Measurements from ENCODE around the gene RACGAP1. TPM values are rescaled to one million over a fixed set of nuclear protein-coding genes. Genes with fewer than 3 reads are reported as not detected.

Gene RACGAP1, protein sequence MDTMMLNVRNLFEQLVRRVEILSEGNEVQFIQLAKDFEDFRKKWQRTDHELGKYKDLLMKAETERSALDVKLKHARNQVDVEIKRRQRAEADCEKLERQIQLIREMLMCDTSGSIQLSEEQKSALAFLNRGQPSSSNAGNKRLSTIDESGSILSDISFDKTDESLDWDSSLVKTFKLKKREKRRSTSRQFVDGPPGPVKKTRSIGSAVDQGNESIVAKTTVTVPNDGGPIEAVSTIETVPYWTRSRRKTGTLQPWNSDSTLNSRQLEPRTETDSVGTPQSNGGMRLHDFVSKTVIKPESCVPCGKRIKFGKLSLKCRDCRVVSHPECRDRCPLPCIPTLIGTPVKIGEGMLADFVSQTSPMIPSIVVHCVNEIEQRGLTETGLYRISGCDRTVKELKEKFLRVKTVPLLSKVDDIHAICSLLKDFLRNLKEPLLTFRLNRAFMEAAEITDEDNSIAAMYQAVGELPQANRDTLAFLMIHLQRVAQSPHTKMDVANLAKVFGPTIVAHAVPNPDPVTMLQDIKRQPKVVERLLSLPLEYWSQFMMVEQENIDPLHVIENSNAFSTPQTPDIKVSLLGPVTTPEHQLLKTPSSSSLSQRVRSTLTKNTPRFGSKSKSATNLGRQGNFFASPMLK
- 100 to 1,000 TPM; 109 to 195 TPM for total RNA-seq

DNA sequence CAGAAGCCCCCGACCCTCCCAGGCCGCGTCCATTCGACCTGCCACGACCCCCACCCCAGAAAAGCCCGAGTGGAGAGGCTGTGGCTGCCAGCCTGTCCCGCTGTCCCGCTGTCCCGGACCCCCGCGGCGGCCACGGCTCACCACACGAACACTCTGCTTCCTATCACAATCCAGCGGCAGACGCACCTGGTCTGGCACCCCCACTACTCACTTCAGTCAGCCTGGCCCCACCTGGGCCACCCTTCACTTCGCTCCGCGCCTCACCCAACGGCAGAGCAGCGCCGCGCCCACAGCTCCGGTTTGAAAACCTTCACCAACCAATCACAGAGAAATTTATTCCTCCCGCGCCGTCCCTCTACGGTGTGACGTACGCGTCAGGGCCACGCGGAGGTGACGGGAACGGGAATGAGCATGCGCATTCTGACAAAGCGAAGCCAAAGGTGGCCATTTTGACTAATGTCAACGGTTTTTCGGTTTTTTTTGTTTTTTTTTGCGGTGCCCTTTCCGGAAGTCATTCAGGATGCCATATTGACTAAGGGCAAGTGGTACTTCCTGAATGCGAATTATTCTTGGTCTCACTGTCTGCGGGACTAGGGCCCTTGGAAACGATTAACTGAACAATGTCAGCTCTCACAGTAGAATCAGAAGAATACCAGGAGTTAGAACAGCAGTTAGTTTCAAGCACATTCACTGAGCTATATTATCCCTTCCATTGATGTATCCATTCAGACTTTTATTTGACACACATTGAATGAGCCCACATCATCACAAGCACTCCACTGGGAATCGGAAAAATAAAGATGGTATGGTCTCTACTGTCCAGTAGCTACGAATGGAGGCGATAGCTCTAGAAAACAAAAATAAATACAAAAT lies at the start of gene RACGAP1:
TSS of gene RACGAP1 (minus strand) at position 308 of the 873 bp plus-strand sequence. CDS start 8,779 bp downstream, outside the sequence.
- ATAC-seq (peak; percentile 99 to 100), DNase-seq (ENCODE audit: low spot score in 2 of 2) (peak; percentile 91 to 96)
- Mint-ChIP-seq H3K27ac (peak within 1 kb of the TSS; percentile 96 to 99), H3K9me3 (peaks cover 4 to 7% of the 10 kb centered on the region in 2 donors), H3K36me3 (peaks cover 25 to 37% of the 10 kb centered on the region in 2 donors)

DNA sequence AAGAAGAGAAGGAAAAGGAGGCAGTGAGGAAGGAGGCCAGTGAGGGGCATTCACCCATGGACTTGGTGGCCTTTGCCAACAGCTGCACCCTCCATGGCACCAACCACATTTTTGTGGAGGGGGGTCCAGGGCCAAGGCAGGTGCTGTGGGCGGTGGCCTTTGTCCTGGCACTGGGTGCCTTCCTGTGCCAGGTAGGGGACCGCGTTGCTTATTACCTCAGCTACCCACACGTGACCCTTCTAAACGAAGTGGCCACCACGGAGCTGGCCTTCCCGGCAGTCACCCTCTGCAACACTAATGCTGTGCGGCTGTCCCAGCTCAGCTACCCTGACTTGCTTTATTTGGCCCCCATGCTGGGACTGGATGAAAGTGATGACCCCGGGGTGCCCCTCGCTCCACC lies 48.4 kb upstream of the RACGAP1 start:
- DNase-seq (ENCODE audit: low spot score in 2 of 2) (no peak), ATAC-seq (no peak)
- Mint-ChIP-seq H3K36me3 (no peaks in the 10 kb centered on the region), H3K9me3 (no peaks in the 10 kb centered on the region), H3K27ac (no peak overlapping the region)

DNA sequence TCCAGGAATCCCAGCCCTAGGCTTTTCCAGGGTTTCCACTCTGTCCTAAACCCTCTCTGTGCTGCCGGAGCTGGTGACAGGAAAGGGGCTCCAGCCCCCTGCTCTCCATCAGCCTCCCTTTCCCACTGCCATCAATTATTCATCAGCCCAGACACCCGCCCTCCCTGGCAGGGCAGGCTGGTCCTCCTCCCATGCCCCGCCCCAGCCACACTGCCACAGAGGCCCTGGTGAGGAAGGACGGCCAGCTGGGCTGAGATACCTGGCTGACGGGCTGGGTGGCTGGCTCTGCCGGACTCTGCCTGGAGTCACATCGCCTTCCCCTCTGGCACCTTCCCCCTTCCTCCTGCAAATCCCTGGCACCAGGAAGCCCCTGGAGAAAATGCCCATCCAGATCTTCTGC lies 47.9 kb upstream of the RACGAP1 start:
- DNase-seq (ENCODE audit: low spot score in 2 of 2) (no peak), ATAC-seq (no peak)
- Mint-ChIP-seq H3K36me3 (no peaks in the 10 kb centered on the region), H3K27ac (no peak overlapping the region), H3K9me3 (no peaks in the 10 kb centered on the region)

DNA sequence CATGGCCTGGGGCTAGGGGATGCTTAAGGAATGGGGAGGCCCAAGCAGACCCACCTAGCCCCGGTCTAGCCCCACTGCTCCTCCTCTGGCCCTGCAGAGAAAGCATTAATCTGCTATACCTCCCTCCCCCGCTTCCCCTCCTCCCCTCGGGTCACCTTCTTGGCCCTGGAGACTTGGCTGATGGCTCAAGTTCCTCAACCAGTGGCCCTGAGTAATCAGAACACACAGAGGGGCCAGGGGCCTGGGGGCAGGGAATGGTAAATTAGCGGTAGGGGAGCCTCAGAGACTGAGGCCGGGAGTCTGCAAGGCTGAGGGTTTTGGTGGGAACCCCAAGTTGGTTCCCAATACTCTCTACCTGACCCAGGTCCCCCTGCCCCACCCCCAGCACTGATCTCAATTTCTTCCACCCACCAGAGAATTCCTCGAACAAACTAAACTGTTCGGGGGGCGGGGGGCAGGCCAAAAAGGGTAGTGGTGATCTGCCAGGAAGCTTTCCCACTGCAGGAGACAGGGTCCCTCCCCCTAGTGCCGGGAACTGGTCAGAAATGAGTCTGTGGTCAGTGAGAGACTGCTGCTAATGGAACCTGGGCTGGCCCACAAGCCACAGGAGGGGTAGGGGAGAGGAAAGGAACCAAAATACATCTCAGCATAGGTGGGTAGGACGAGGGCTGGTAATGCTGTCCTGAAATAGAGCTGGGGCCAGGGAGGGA lies 47.1 kb upstream of the RACGAP1 start:
- Mint-ChIP-seq H3K27ac (no peak overlapping the region), H3K36me3 (no peaks in the 10 kb centered on the region), H3K9me3 (no peaks in the 10 kb centered on the region)
- ATAC-seq (no peak), DNase-seq (ENCODE audit: low spot score in 2 of 2) (no peak)

DNA sequence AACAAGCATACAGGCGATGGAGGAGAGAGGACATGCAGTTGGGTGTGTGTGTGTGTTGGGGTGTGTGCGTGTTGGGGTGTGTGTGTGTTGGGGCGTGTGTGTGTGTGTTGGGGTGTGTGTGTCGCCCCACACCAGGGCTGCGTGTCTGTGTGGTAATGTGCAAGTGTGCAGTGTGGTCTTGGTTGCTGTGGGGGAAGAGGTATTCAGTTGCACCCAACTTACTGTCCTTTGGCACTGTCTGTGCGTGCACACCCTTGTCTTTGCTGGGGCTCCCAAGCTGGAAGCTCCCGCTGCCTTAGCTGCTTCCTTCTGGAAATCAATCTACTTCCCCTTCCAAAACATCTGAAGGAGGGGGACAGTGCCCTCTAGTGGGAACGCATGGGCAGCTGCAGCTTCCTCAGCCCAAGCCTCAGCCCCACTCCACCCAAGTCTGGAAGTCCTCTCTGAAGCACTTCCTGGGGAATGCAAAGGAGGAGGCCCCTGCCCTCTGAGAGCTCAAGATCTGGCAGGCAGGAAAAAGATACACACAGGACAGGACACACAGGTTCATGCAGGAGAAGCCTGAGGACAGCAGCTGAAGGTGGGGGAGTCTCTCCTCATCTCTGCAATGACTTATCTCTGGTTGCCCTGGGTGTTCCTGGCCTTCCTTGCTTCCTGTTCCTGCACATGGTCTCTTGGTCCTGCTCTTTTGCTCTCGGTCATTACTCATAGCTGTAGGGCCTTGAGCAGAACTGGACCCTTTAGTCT lies 45.2 kb upstream of the RACGAP1 start:
- Mint-ChIP-seq H3K36me3 (no peaks in the 10 kb centered on the region), H3K27ac (no peak overlapping the region), H3K9me3 (no peaks in the 10 kb centered on the region)
- DNase-seq (ENCODE audit: low spot score in 2 of 2), result peak; percentile 67 to 73
- peak; percentile 56 to 64 for ATAC-seq

DNA sequence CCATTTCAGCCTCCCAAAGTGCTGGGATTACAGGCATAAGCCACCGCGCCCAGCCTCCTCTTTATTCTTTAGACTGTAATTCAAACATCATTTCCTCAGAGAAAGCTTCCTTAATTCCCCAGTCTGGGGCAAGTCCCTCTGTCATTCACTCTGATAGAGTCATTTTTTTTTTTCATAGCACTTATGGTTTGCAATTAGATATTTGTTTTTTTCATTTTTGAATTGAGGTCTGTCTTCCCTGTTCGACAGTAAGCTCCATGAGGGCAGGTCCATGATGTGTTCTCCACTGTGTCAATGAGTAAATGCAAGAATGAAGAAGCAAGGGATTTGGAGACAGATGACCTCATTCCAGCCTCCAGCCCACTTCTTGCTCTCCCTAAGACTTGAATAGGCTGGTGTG lies 44.2 kb upstream of the RACGAP1 start:
- Mint-ChIP-seq H3K9me3 (no peaks in the 10 kb centered on the region), H3K36me3 (no peaks in the 10 kb centered on the region), H3K27ac (no peak overlapping the region)
- no peak for DNase-seq (ENCODE audit: low spot score in 2 of 2)
- no peak for ATAC-seq

DNA sequence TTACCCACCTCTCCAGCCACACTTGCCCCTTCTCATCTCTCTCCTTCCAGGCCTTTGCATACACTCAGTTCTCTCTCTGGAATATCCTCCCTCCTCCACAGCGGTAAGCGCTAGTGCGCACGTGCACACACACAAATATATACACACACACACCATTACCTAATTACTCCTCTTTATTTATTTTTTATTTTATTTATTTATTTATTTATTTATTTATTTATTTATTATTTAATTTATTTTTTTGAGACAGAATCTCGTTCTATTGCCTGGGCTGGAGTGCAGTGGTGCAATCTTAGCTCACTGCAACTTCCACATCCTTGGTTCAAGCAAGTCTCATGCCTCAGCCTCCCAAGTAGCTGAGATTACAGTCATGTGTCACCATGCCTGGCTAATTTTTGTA lies 43.8 kb upstream of the RACGAP1 start:
- Mint-ChIP-seq H3K9me3 (no peaks in the 10 kb centered on the region), H3K36me3 (no peaks in the 10 kb centered on the region), H3K27ac (no peak overlapping the region)
- DNase-seq (ENCODE audit: low spot score in 2 of 2) (no peak), ATAC-seq (no peak)

DNA sequence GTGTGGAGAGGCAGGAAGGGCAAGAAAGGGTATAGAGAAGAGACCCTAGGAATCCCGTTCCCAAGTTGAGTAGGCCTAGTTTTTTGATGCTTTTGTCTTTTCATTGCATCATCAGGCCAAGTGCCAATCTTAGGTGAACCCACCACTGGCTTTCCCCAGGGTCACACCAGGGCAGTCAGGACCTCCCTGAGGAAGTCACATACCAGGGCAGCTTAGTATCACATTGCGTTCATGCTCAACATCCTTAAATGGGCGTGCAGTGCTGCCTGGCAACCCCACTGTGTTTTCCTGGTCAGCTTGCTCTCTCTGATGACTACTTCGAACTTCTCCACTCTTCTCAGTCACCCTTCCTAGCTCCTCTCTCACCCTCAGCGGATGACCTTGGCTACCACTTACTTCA lies 41.1 kb upstream of the RACGAP1 start:
- ATAC-seq, result no peak
- Mint-ChIP-seq H3K27ac (no peak overlapping the region), H3K36me3 (no peaks in the 10 kb centered on the region), H3K9me3 (no peaks in the 10 kb centered on the region)
- DNase-seq (ENCODE audit: low spot score in 2 of 2), result no peak

DNA sequence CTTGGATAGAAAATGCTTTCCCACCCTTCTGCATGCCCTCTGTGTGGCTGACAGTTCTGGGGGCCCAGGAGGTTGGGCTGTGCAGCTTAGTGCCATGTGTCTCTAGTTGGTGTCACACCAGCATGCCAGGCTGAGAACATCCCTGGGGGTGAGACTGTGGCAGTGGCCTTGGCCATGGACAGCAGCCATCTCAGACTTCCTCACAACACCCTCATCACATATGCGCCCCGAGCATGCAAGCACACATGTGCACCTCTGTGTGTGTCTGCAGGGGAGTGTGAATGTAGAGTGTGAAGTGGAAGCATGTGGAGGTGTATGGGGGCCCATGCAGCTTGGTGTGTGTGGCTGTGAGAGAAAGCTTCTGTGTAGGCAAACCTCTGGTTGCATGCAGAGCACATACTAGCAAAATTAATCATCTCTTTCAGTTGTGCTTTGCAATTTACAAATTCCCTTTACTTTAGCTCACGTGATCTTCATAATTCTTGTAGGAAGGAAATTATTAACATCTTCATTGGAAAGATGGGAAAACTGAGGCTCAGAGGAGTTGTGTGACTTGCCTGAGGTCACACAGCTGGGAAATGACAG lies 40.5 kb upstream of the RACGAP1 start:
- Mint-ChIP-seq H3K36me3 (no peaks in the 10 kb centered on the region), H3K27ac (no peak overlapping the region), H3K9me3 (no peaks in the 10 kb centered on the region)
- no peak for ATAC-seq
- DNase-seq (ENCODE audit: low spot score in 2 of 2), result no peak

DNA sequence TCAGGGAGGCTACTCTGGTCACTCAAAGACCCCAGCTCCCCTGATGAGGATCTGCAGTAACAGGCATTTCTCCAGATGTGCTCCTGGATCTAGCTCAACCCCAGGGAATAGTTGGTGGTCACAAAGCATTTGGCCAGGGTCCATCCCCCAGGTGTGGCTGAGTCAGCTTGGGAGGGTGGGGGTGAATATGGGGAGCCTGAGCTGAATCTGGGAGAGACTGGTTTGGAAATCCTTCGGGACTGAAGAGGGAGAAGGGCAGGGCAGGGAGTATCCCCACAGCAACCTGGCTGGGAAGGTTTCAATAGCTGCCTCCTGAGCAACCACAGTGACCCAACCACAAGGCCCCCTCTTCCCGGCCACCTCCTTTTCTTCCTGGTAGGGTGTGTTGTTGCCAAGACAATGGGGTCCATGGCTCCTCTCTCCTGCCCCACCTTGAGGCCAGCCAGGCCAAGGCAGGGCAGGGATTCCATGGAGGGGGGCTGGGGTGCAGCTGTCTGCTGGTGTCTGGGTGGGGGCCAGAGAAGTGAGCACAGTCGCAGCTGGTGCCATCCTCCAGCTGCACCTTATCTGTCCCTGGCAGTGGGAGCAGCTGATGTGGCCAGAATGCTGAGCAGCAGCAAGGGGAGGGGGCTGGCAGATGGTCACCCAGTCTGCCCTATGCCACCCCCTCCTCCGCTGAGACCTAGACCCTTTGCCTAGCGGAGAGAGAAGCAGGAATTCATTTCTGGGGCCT lies 37.6 kb upstream of the RACGAP1 start:
- H3K36me3 Mint-ChIP-seq, result no peaks in the 10 kb centered on the region
- ATAC-seq, result no peak
- H3K27ac Mint-ChIP-seq, result peak overlapping the region in 1 of 2 donors; percentile 17
- no peak for DNase-seq (ENCODE audit: low spot score in 2 of 2)
- H3K9me3 Mint-ChIP-seq, result no peaks in the 10 kb centered on the region

DNA sequence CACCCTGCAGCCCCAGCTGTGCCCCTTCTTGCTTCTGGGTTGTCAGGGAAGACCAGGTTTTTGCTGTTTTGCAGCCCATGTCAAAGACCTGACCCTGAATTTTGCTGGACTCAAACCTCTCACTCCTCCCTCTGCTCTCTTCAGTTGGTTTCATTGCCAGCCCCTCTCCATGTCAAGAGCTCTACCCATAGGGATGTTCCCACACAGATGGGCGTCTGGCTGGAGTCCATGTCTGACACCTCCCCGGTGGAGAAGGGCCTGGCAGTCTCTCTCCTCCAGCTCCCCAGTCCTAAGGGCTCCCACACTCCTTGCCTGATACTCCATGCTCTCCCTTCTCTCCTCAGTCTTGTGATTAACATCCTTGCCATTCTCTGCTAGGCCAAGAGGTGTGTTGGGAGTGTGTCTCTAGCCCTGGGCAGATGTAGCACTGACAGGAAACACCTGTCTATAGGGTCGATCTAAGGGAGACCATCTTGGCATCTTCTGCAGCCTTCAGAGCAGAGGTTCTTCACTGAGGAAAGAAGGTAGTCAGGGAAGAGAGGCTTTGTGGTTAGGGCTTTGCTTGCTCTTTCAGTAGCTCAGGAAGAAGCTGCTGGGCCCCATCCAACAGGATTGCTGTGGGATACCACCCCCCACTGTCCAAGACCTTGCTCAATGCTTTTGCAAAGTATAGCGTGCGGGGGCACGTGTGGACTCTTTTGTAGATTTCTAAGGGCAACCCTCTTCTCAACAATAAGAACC lies 36.8 kb upstream of the RACGAP1 start:
- H3K36me3 Mint-ChIP-seq, result no peaks in the 10 kb centered on the region
- no peaks in the 10 kb centered on the region for H3K9me3 Mint-ChIP-seq
- ATAC-seq, result no peak
- no peak for DNase-seq (ENCODE audit: low spot score in 2 of 2)
- H3K27ac Mint-ChIP-seq, result no peak overlapping the region

DNA sequence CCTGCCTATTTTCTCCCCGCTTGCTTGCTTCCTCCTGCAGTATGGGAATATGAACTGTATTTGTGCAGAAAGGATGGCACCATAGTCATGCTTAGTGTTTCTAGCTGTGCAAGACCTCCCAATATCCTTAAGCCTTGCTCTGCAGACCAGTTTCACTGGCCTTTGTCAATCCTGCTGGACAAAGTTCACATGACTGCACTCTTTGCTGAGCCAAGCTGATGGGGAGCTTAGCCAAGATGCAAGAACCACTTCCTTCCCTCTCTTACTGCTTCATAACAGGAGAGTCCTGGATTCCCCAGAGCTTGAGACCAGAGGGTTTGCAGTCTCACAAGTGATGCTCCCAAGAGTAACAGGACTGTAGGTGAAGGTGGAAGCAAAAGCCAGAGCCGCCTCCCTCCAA lies 35.9 kb upstream of the RACGAP1 start:
- Mint-ChIP-seq H3K36me3 (no peaks in the 10 kb centered on the region), H3K27ac (no peak overlapping the region), H3K9me3 (no peaks in the 10 kb centered on the region)
- DNase-seq (ENCODE audit: low spot score in 2 of 2), result no peak
- no peak for ATAC-seq

DNA sequence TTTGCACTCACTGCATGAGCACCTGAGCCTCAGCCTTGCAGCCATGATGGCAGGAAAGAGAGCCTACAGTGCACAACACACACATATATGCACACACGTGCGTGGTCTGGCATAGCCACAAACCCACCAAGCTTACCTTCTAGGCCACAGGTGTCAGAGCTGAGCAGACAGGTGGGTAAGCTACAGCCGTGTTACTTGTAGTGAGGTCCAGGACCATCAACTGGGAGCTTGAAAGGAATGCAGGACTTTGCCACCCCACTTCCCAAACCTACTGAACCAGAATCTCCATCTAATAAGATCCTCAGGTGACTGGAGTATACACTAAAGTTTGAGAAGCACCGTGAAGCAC lies 34.8 kb upstream of the RACGAP1 start:
- Mint-ChIP-seq H3K9me3 (no peaks in the 10 kb centered on the region), H3K27ac (no peak overlapping the region), H3K36me3 (no peaks in the 10 kb centered on the region)
- ATAC-seq (no peak), DNase-seq (ENCODE audit: low spot score in 2 of 2) (no peak)

DNA sequence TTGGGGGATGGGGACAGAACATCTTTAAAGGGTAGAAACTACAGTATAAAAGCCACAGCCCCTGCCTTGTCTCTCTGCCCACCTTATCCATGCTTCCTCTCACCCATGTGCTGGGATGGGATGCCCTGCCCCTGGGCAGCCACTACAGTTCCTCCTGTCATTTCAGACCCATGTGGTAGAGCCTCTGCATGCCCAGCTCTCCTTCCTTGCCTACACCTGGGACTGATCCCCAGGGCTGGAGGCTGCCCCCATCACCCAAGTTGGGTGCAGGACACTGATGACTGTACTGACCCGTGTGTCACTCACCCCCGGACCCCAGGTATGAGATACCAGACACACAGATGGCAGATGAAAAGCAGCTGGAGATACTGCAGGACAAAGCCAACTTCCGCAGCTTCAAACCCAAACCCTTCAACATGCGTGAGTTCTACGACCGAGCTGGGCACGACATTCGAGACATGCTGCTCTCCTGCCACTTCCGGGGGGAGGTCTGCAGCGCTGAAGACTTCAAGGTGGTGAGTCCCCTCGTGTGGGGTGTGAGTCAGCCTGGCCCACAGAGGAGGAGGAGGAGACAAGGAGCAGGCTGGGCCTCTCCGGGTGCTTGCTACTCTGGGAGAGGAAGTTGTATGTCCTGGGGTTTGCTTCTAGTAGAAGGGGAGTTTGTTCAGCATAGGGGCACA lies 34.3 kb upstream of the RACGAP1 start:
- Mint-ChIP-seq H3K36me3 (no peaks in the 10 kb centered on the region), H3K9me3 (no peaks in the 10 kb centered on the region), H3K27ac (no peak overlapping the region)
- DNase-seq (ENCODE audit: low spot score in 2 of 2) (peak; percentile 50 to 67), ATAC-seq (peak; percentile 73 to 84)
